GM18498 (cell line): ENCODE results near the gene NUDT1.
A peak's percentile ranks its signal among the peaks of the same experiment; 100 is the strongest.

Experiments
- ATAC-seq: cut with Tn5 transposase; IDR thresholded peaks from one replicate; pipeline ENCODE4 v1.9.1; 2021; ENCODE audit warnings: mild to moderate bottlenecking, moderate library complexity; ENCODE audit not compliant: unreplicated experiment

The NUDT1 gene

DNA sequence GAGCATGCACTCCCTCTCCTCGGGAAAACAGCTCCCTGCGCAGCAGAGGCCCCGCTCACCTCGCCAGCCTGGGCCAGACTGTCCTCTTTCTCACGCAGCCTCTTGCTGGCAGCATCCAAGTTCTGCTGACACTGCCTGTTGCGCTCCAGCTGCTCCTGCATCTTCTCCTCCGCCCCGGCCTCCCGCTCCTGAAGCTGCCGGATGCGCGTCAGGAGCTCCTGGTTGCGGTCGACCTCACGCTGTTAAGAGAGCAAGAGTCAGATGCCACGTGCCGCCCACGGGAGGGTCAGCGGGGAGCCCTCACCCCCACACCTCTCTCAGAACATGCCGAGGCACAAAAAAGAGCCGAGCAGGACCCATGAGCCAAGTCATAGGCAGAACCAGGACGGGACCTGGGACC is 19.5 kb upstream of the NUDT1 start:
- no peak for ATAC-seq

DNA sequence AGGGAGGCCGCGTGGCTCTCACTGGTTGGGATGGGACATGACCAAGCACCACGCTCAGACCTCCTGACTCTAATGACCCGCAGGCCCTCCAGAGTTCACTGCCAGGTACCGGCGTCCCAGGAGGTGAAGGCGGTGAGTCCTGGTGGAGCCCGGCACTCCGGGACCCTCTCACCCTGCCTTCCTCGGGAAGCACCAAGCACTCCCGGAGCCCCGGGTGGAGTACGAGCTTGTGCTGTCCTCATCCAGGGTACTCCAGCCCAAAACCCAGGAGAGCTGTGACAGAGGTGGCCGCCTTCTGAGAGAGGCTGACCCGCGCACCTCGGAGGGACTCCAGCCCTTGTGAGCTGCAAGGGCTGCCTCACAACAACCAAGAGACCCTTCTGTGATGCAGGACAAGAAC is 18.7 kb upstream of the NUDT1 start:
- ATAC-seq = no peak

DNA sequence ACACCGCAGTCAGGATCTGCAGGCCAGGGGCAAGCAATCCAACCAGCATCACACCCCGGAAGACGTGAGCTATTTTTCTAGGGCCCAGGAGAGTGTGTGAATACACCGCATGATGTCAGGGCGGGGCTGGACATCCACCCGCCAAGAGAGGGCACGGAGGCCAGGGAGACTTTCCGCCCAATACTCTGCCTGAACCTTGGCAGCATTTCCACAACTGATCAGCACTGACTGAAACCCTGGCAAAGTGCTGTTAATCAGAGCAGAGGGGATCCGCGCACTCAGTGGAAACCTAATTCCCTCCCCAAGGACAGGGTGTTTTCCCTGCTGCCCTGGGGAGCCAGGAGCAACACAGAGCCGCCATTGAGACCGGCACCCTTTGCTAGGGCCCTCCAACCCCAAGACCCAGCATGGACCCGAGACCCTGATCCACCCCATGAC is 17.5 kb upstream of the NUDT1 start:
- ATAC-seq = no peak

DNA sequence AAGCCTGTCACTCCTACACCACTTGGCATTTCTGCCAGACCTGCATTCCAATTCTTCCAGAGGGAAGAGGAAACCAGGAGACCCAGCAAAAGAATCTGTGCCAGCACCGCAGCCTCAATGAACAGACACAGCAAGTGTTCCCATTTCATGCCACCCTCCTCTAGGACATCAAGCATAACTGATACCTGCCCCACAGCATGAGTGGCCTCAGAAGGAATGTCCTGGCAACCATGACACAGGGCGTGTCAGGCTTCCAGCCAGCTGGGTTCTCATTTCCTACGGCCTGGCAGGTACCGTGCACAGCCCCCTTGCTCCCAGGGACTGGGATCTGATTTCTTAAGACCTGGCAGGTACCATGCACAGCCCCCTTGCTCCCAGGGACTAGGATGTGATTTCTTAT is 17.1 kb upstream of the NUDT1 start:
- ATAC-seq = no peak

DNA sequence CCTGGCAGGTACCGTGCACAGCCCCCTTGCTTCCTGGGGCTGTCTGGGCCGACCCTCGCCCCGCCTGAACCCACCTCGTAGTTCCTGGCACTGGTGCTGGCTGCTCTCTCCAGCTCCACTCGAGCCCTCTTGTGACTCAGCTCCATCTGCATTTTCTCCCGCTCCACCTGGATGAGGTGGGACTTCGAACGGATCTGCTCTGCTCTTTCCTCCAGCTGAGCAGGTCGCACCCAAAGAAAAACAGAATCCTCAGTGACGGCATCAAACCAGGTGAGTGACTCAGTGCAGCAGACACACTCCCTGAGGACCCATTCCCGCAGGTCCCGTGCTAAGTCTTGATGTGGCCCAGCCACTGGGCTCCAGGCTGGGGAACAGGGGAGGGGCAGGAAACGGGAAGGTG is 16.7 kb upstream of the NUDT1 start:
- ATAC-seq = no peak

DNA sequence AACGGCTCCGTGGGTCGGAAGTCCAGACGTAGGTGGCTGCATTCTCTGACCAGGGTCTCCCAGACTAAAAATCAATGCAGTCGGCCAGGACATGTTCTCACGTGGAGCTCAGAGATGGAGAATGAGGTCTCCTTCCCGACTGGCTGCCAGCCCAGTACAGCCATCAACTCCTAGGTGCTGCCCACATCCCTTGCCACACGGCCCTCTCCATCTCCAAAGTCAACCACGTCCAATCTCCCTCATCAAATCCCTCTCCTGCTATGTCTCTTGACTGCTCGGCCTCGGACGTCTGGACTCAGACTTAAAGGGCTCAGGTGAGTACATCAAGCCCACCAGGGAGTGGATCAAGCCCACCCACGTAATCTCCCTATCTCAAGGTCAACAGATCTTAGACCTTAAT is 16.2 kb upstream of the NUDT1 start:
- no peak for ATAC-seq

DNA sequence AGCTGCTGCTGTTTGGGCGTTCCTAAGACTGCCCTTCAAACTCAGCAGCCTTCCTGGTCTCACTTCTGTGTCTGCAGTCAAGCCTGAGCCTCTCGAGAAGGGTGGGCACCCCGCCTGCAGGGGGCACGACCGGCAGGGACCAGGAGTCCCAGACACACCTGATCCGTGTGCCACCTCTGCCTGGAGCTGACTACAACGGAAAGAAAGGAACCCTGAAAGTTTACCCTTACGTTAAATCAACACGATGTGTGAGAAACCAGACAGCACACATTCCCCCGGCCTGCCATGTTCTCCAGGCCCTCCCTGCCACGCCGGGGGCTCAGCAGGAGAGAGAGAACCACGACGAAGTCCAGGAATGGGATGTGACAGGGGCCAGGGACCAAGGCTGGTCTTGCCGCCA is 14.3 kb upstream of the NUDT1 start:
- no peak for ATAC-seq

DNA sequence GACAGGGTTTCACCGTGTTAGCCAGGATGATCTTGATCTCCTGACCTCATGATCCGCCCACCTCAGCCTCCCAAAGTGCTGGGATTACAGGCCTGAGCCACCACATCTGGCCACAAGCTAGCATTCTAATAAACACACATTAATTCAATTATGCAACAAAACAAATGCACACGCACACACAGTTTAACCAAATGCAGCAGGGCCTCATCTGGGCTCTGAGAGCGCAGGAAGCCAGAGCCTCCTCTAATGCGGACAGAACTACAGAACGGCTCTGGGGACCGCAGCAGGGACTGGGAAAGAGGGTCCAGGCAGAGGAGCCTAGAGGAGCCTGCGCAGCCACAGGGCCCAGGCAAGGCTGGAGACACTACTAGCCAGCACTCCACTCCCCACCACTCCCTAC is 13.1 kb upstream of the NUDT1 start:
- ATAC-seq = no peak

DNA sequence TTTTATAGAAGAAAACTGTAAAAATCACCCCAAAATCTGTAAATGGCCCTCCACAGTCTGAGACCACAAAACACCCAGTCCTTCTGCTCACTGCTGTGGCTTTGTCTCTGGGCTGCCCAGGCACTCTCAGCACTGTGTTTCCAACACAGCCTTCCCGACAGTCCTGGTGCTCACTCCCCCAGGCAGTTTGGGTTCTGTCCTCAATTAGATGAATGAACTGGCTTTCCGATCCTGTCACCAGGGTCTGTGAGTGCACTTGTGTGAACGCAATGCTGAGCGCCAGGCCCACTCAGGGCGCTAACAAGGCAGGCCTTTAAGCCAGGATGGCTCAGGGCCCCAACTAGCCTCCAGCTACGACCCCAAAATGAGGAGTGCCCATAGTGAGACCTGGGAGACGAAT is 12.6 kb upstream of the NUDT1 start:
- no peak for ATAC-seq

DNA sequence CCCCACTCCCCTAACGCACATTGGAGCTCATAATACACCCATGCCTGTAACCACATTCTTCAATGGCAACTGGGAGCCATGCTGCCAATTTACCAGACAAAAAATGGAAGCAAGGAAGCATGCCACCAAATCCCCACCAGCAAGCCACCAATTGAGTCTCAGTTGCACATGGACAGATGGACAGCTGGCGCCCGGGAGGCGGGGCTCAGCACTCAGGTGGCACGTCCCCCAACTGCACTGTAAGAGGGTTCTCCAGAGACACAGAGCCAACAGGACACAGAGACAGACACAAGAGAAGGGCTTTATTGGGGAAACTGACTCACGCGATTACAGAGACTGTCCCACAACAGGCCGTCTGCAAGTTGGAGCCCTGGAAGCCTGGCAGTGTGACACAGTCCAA is 11.8 kb upstream of the NUDT1 start:
- ATAC-seq = no peak

DNA sequence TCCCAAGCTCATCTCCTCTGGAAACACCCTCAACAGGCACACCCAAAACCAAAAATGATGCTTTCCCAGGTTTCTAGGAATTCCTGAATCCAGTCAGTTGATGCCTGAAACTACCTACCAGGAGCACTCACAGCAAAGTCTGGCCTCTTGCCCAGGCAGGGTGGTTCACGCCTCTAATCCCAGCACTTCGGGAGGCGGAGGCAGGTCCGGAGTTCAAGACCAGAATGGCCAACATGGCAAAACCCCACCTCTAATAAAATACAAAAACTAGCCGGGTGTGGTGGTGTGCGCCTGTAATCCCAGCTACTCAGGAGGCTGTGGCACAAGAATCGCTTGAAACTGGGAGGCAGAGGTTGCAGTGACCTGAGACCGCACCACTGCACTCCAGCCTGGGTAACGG is 11.1 kb upstream of the NUDT1 start:
- no peak for ATAC-seq

DNA sequence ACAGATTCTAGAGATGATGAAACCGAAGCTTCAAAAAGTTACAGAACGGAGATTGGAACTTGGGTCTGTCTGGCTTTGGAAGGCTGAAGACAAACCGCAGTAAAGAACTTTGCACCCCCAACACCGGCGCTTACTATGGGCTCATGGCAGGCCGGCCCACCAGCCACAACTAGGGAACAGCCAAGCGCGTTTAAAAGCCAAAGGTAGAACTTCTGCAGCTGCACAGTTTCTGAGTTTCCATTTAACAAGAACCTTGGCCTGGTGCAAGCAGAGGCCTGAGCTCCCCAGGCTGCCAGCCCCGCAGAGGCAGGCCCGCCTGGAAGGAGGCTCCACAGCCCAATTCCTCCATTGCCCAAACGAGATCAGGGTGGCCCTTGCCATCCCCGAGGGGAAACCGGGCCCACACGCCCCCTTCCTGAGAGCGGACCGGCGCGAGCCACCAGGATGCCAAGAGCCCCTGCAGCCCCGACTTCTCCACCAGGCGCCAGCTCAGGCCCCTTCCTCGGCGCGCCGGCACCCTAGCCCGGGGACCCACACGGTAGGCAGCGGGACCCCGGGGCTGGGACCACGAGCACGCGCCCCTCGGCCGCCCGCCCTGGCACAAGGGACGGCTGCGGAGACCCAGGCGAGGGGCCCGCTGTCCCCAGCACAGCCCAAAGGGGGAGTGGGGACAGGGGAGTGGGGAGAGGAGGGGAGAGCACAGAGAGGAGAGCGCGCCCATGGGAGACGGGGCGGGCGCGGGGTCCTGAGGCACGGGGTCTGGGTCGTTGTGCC is 9.8 kb upstream of the NUDT1 start:
- ATAC-seq = peak; percentile 39

DNA sequence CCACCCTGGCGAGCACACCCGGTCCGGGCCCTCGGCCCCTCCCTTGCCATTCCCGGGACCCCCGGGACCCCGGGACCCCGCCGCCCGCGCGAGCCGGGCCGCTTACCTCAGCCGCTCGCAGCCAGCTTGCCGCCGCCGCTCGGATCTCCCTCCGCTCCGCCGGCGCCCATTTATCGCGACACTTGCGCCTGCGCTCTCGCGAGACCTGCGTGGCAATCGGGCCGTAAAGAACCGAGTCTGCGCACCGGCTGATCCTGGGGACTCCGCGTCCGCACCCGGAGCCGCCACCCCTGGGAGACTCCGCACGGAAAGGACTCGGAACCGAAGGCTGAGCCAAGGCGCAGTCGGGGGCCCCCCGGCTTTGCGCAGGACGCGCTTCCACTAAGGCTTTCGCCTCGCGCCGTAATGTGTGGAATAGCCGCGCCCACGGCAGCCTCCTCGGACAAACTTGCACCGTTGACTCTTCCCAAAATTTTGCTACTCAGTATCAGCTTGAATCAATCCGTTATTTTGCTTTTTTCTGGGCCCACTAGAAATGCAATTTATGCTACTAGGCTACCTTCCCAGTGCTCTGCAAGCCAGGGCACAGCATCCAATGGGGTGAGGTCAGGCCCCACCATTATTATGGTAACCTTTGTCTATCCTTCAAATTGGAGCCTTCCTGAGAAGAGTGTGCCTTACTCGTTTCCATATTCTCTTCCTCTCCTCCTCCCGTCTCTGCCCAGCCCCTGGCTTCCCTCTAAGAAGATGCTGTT is 9.1 kb upstream of the NUDT1 start, which contains the start of gene MAD1L1:
TSS of gene MAD1L1 (minus strand) at position 180 of the 755 bp plus-strand sequence. CDS start 2,812 bp downstream, outside the sequence.
- ATAC-seq = peak; percentile 79

DNA sequence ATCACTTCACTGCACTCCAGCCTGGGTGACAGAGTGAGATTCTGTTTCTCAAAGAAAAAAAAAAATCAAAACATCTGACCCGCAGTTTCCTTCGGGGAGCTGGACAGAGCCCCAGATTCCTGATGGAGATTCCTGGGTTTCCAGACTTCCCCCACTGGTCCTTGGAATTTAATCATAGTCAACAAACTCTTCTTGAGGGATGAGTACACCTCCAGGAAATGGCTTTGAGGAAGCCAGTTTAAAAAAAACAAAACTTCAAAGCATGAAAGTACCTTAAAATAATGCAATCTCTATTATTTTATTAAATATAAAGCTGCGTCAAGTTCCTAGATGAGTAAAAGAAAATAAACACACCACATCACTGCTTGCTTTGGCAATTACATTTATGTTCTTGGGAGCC is 8.1 kb upstream of the NUDT1 start:
- ATAC-seq = no peak

DNA sequence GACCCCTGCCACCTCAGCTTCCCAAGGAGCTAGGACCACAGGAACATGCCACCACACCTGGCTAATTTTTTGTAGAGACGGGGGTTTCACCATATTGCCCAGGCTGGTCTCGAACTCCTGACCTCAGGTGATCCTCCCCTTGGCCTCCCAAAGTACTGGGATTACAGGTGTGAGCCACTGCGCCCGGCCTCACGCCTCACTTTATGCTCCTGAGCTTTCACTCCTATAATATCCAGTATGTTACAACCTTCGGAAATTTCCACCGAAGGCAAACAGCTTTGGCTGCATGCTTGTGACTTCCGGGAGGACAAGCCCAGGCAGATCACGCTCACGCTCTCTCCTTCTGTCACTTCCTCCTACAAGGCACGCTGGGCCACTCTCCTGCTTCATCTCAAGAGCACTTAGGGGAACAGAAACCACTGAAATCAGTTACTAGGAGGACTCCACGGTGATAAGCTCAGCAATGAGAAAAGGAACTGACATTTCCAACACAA is 4.9 kb upstream of the NUDT1 start:
- peak; percentile 52 for ATAC-seq

DNA sequence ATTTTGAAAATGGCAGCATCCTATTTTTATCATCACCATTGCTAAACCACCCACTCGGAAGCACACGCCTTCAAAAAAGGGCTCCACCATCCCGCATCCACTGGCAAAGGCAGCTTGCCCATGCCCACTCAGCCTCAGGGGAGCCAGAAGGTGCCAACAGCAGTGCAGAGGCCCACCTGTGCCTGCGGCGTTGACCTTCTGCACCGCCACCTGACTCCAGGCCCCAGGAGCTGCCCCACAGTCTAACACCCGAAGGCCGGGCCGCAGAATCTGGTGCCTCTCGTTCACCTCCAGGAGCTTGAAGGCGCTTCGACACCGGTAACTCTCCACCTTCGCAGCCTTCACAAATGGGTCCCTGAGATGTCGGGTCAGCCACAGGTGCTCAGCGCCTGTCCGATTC is 2.8 kb upstream of the NUDT1 start:
- ATAC-seq = no peak

DNA sequence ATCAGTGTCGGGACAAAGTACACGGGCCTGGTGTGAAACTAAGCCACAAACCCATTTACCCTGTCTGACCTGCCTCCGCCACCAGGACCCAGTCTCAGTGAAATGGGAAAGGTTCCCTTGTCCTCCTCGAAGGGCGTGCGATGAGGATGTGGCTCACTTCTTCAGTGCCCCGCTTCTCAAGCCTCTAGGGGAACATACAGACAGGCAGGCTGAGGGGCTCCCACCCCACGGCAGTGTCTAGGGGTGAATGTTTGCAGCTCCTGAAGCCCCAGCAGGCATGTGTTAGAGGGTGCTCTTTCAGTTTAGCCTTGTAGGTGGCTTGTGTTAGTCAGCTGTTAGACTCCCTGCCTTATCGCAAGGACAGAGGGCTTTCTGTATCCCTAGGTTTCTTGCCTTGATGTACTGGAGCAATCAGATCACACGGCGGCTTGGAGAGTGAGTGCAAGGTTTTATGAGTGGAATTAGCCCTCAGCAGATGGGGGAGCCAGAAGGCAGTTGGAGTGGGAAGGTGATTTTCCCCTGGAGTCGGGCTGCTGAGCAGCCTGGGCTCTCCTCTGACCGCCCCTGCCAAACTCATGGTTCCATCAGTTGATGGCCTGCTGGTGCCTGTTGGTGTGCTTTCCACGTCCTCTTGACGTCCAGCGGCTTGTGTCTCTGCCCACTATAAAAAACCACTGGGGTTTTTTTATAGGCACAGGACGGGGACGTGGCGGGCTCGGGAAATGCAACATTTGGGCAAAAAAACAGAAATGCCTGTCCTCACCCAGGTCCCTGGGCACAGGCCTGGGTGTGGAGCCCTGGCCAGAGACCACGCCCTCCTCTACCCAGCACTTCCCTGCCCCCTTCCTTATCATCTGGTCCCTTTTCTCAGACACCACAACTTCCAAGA is 759 bp downstream of the NUDT1 start:
- ATAC-seq = no peak

DNA sequence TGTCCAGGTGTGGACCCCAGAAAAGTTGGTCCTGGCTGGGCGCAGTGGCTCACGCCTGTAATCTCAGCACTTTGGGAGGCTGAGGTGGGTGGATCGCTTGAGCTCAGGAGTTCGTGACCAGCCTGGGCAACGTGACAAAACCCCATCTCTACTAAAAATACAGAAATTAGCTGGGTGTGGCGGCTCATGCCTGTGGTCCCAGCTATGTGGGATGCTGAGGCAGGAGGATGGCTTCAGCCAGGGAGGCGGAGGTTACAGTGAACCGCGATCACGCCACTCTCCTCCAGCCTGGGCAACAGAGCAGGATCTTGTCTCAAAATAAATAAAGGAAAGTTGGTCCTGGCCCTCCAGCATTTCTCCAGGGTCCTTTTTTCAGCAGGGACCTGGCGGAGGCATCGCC is 1.4 kb downstream of the NUDT1 start:
- no peak for ATAC-seq

DNA sequence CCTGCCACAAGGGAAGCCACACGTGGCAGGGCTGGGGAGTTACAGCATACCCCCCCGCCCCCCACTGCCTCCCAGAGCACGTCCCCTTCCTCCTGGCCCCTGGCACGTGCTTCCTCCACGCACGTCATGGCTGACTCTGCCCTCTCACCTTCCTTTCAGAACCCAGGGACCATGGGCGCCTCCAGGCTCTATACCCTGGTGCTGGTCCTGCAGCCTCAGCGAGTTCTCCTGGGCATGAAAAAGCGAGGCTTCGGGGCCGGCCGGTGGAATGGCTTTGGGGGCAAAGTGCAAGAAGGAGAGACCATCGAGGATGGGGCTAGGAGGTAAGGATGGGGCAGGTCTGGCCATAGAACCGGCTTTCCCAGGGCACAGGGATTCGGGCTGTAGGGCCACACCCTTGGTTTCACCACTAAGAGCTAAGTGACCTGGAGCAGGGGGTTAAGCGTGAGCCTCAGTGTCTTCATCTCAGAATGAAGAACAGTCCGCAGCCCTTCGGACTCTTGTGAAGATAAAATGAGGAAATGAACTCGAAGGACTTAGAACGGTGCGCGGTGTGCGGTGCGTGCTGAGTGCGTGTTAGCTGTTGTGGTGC is 2.5 kb downstream of the NUDT1 start:
- ATAC-seq = no peak

DNA sequence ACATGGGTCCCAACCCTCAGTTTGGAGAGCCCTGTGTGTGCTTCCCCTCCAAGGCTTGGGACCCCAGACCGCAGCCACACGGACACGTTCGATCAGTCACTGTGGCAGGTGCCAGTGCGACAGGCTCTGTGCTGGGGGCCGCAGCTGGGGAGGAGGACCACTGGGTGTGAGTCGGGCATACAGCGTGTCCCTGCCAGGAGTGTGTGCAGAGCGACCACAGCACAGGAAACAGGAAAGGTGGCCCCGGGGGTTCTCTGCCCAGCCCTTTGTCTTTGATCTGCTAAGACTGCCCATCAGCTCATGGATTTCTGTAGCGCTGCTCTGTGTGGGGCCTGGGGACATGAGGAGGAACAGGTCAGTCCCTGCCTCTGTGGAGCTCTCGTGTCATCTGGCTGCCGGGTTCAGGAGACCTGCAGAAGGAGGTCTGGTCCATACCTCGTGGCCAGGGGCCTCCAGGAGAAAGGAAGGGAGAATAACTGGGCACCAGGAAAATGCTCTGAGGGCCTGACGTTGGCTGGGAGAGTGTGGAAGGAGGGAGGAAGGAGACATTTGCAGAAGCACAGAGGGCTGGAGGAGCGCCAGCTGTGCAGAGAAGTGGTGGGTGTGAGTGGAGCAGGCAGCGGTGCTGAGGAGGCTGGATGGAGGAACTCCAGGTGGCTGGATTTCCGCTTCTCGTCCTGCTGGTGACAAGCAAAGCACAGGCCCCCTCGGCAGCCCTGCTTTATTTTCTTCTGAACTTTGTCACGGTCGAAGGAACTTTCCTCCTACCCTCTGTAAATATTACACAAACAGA is 4.1 kb downstream of the NUDT1 start:
- ATAC-seq = no peak
